Stimulated activated CD8-positive, alpha-beta memory T cell treated with anti-CD3 and anti-CD28 coated beads, Interleukin-2, amount 100 ng/mL, for 48 hours (primary cell): Measurements from ENCODE around the gene SLX9.

Experiments
- DNase-seq, 2 donors: peaks; one replicate each; pipeline ENCODE4 v3.0.0-alpha.2; 2020; ENCODE audit warnings: low read depth in 2 of 2

The SLX9 gene

GRCh38 chr21:44991538-44992483 is 52.0 kb downstream of the SLX9 start:
- no peak for DNase-seq

DNA sequence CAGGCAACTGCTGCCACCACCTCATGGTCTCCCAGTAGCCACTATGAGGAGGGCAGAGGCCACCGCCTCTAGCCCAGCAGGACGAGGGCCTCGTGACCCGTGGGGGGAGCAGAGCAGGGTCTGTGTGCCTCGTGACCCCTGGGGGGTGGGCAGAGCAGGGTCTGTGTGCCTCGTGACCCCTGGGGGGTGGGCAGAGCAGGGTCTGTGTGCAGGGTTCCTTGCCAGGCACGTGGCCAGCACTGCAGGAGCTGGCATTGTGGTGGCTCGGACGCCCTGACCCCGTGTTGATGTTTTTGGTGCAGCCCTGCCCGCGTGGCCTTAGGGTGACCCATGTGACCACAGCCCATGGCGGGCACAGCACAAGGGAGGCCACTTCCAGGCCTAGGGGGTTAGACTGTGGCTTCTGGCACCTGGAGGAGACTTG is 52.8 kb downstream of the SLX9 start:
- no peak for DNase-seq

DNA sequence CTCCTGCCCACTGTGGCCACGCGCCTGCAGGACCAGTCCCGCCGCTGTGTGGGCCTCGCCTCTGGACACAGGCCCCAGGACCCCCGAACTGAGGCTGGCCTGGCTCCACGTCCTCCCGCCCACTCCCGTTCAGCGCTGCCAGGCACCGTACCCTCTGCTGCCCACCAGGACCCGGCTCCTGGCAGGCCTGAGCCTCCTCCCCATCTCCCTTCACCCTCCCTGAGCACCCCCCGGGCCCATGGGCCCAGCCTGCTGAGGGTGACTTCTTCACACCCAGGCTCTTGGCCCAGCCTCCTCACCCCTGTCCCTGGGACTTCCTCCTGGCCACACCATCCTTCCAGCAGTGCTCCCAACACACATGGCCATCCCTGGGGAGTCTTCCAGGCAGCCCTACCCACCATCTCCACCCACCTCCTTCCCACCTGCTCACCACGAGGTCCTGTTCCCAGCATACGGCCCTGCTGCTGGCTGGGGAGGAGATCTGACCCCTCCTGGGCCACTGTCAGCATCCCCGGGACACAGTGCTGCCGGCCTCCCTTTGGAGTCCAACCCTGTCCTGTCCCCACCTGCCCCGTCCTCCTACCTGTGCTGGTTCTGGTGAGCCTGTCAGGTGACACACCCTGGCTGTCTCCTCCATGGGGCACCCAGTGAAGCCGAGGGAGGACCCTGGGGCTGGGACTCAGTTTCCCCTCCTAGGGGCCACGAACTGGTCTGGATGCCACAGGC is 53.7 kb downstream of the SLX9 start:
- DNase-seq: no peak

DNA sequence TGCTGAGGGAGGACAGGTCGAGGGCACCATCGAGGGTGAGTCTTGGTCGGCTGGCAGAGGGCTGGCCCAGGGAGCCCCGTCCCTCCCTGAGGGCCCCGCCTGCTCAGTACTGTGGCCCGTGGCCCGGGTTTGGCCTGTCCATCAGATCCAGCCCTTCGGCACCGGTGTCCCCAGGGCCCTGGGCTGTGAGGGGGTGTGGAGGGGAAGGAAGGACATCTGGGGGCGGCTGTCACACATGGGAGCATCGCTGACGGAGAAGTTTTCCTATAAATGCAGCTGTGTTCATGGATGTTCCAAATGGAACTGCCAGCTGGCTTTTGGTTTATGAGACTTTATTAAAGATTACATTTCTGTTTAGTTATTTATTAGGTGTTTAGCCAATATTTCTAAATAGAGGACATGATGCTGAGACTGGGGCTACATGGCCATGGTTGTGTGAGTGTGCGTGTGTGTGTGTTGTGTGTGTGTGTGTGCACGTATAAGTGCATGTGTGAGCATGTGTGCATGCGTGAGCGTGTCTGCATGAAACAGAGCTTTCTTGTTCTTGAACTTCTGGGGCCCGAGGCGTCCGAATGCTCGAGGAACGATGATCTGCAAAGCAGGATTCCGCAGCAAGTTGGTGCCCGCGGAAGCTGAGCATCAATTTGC is 54.3 kb downstream of the SLX9 start:
- no peak for DNase-seq

DNA sequence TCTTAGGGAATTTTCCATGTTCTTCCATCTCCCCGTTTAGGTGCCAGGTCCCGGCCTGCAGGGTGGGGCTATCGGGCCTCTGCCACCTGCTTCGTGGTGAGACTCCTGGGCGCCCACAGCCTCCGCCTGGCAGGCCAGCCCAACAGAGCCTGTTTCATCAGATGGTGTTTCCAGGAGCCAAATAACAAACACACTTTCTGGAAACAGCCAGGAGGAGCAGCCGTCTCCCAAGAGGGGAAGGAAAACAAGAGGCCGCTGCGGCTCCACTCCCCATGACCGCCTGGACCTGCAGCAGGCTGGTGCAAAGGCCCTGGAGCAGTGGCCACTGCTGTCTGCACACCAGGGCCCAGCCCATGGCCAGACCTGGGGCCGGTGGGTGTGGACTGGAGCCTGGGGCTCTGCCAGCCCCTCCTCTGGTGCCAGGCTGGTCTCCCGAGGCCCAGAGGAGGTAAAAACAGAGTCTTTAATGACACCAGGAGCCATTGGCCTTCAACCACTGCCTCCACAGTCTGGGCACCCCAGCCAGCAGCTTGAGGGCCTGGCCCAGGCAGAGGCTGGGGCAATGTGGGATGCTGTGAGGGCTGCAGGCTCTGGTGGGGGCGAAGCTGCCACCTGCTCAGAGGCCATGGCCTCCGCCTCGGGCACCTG is 55.0 kb downstream of the SLX9 start:
- DNase-seq: no peak

DNA sequence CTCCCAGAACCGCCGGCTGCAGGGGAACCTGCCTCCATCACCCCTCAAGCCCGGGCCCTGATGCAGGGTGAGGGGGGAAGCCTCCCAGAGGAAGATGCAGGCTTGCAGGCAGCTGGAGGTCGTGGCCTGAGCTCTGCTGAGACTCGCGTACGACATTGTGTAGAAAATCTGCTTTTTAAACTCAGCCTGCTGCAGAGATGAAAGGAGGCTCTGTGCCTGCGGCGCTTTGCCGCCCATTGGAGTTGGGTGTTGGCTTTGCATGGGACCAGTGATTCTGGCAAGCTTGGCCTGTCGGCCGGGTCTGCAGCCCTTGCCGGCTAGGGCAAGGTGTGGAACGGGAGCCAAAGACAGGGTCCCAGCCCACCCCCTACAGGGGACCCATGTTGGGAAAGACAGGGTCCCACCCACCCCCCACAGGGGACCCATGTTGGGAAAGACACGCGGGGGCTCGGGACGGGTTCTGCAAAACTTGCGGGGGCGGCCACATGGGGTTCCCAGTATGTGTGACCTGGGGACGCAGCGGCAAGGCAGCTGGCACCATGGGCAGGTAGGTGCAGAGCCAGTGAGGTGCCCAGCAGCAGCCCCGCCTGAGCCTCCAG is 55.6 kb downstream of the SLX9 start:
- no peak for DNase-seq

- no peak for DNase-seq
These were observed 56.3 kb downstream of the SLX9 start for GRCh38 chr21:44996096-44996495.

- DNase-seq: no peak
These were observed 56.7 kb downstream of the SLX9 start for GRCh38 chr21:44996501-44996921.

GRCh38 chr21:44996983-44997936 is 57.4 kb downstream of the SLX9 start:
- no peak for DNase-seq

DNA sequence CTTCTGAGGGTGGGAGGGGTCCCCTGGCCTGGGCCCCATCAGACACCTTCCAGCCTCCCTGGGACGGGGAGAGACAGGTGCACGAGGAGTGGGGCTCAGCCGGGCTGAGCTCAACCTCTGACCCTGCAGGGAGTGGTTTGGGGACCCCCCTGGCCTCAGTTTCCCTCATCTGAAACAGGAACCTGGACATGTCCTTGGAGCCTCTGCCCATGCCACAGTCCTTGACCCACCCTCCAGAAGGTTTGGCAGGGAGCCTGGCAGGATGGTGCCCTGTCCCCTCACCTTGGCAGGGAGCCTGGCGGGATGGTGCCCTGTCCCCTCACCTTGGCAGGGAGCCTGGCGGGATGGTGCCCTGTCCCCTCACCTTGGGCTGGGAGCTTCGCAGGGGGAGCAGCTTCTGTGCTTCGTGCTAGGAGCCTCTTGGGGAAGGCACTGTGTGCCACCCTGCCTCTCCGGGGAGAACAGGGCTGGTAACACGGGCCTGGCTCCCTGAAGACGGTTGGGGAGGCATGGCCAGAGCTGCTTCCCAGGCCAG is 58.3 kb downstream of the SLX9 start:
- no peak for DNase-seq

GRCh38 chr21:44998621-44999427 is 59.0 kb downstream of the SLX9 start:
- DNase-seq: no peak

DNA sequence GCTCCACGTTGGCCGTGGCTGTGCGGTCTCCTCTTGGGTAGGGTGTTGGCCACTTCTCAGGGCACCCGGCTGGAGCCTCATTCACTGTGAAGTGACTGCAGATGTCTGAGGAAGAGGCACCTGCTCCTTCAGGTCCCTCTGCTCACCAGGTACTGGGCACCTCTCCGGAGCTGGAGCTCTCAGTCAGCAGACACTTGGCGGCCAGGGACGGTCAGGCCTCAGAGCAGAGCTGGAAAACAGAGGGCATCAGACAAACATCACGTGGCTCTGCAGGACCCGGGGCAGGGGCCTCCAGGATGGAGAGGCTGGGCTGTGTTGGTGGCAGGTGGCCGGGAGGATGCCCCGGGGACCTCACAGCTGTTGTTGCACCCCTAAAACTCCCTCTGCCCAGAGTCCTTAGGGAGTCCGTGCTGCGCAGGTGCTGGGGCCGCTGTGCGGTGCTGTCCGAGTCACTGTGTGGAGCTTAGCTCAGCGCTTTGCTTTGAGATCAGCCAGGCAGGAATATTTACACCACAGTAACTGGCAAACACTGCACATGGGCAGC is 59.7 kb downstream of the SLX9 start:
- no peak for DNase-seq

GRCh38 chr21:44999972-45000636 is 60.3 kb downstream of the SLX9 start:
- DNase-seq: no peak

DNA sequence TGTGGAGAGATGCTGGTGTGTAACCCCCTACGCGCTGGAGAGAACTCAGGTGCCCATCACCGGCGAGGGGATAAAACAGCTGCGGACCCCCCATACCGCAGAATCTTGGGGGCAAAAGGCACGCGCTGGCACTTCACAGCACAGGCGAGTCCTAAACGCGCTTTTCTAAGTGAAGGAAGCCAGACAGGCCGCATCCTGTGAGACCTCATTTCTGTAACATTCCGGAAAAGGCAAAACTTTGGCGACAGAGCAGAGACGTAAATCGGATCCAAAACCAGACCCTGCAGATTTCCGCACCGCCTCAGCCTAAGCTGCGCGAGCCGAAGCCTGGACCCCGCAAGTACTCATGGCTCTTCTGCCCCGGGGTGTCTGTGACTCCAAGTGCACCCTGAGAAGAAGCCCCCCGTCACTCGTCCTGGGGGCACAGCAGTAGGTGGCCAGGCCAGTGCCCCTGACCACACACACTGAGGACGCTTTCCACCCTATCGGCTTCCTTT is 60.9 kb downstream of the SLX9 start:
- DNase-seq: no peak

DNA sequence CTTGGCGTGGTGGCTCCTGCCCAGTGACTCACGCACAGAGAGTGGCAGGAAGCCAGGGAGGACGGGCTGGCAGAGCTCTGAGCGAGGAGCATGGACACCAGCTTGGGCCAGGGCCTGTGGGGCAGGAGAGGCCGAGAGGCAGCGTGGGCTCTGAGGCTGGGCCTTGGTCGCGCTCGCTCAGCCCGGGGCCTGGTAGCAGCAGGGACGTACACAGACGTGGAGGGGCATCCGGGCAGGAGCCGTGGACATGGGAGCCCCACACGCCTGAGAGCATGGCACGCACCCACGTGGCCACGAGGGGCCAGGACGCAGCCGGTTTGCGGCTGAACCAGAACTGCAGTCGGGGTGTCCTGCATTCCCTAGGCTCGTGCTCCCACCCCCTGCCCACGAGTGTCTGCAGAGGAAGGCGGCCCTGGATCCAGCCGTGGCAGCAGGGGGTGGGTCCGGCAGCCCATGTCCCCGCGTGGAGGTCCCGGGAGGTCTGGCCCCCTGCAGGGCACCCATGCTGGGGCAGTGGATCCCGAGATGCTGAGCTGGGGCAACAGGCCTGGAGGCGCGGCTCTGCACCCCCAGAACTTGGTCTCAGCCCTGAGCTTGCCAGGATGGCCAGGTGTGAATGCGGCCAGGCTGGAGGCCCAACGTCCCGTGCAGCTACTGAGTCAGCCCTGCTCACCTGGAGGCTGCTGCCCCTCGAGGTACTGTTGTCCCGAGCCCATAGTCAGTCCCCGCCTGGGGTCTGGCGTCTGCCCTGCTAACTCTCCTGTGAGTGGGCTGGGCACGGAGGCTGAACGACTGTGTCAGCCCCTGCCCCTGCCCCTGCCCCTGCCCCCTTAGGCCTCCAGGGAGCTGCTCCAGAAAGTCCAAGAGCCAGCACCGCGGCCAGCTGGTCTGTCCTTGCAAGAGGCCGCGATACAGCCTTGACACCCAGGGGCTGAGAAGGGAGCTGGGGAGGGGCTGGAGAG is 61.6 kb downstream of the SLX9 start:
- DNase-seq: no peak

- DNase-seq: no peak
These were observed 62.8 kb downstream of the SLX9 start for GRCh38 chr21:45002381-45003204.
